ENCODE data around the gene POLR3E.
"Not testable (repeated sequence)": the region's sequence is repeated elsewhere in the genome, so short reads cannot be mapped to it uniquely, and the experiment has no call there.

POLR3E gene

GRCh38 chr16:22359679-22360078, 62.5 kb downstream of the POLR3E start:
- no peak overlapping the region for H3K4me3 ChIP-seq (ENCODE audit: control insufficient read depth, low read depth, low read length)
- no peak for DNase-seq (ENCODE audit: low read depth)
- no peak for TF ChIP-seq CTCF (conservative IDR thresholded peaks at IDR 0.05; ENCODE audit: control insufficient read depth, insufficient read depth, low read depth, low read length)

GRCh38 chr16:22360963-22361659, 63.9 kb downstream of the POLR3E start:
- DNase-seq (ENCODE audit: low read depth): no peak
- TF ChIP-seq CTCF (conservative IDR thresholded peaks at IDR 0.05; ENCODE audit: control insufficient read depth, insufficient read depth, low read depth, low read length): no peak
- no peak overlapping the region for H3K4me3 ChIP-seq (ENCODE audit: control insufficient read depth, low read depth, low read length)

- no peak for DNase-seq (ENCODE audit: low read depth)
- H3K4me3 ChIP-seq (ENCODE audit: control insufficient read depth, low read depth, low read length): no peak overlapping the region
- TF ChIP-seq CTCF (conservative IDR thresholded peaks at IDR 0.05; ENCODE audit: control insufficient read depth, insufficient read depth, low read depth, low read length): no peak
Observed at GRCh38 chr16:22364241-22364640, 67.0 kb downstream of the POLR3E start.

- no peak for DNase-seq (ENCODE audit: low read depth)
- no peak for TF ChIP-seq CTCF (conservative IDR thresholded peaks at IDR 0.05; ENCODE audit: control insufficient read depth, insufficient read depth, low read depth, low read length)
- no peak overlapping the region for H3K4me3 ChIP-seq (ENCODE audit: control insufficient read depth, low read depth, low read length)
Observed at GRCh38 chr16:22366371-22366770, 69.2 kb downstream of the POLR3E start.

- no peak for TF ChIP-seq CTCF (conservative IDR thresholded peaks at IDR 0.05; ENCODE audit: control insufficient read depth, insufficient read depth, low read depth, low read length)
- H3K4me3 ChIP-seq (ENCODE audit: control insufficient read depth, low read depth, low read length): no peak overlapping the region
- no peak for DNase-seq (ENCODE audit: low read depth)
Observed at GRCh38 chr16:22366889-22367288, 69.7 kb downstream of the POLR3E start.

GRCh38 chr16:22368200-22368826, 71.1 kb downstream of the POLR3E start:
- H3K4me3 ChIP-seq (ENCODE audit: control insufficient read depth, low read depth, low read length); DNase-seq (ENCODE audit: low read depth): not testable (repeated sequence)

- no peak for TF ChIP-seq CTCF (conservative IDR thresholded peaks at IDR 0.05; ENCODE audit: control insufficient read depth, insufficient read depth, low read depth, low read length)
- no peak overlapping the region for H3K4me3 ChIP-seq (ENCODE audit: control insufficient read depth, low read depth, low read length)
- DNase-seq (ENCODE audit: low read depth): peak; percentile 68
Observed at GRCh38 chr16:22369221-22369811, 72.1 kb downstream of the POLR3E start.
